IMR-90 (cell line): ENCODE data around the gene FRMD4B. TPM values are rescaled to one million over a fixed set of nuclear protein-coding genes. Genes with fewer than 3 reads are reported as not detected.
"Not testable (repeated sequence)": the region's sequence is repeated elsewhere in the genome, so short reads cannot be mapped to it uniquely, and the experiment has no call there.

Source experiments
- ATAC-seq: fragments of 200-7000 bp; cut with Tn5 transposase; 2 replicates; pipeline ENCODE4 v1.9.1; 2020; ENCODE audit warnings: low read depth, mild to moderate bottlenecking, moderate library complexity
- BruUV-seq: library from RNA; stranded (reverse); fragments of 400-500 nt; replicated peaks from 2 replicates; lab custom pipeline; 2021; lab: Mats Ljungman, UMichigan
- CTCF ChIA-PET: fragments of 300-600 bp; formaldehyde crosslinking; extraction: SDS; loops from one replicate; lab custom pipeline; 2021; ENCODE audit warnings: antibody characterized with exemption; lab: Yijun Ruan, JAX
- POLR2A ChIA-PET: fragments of 300-600 bp; sonication (Branson Sonifier 250); formaldehyde crosslinking; loops from one replicate; lab custom pipeline; 2022; ENCODE audit warnings: antibody characterized with exemption; ENCODE audit not compliant: unreplicated experiment; lab: Charles Lee
- DNase-seq: peaks from one replicate; pipeline ENCODE4 v3.0.0; 2013
- H2AFZ ChIP-seq: replicated peaks from 2 replicates; pipeline ENCODE3; 2013; ENCODE audit warnings: low read length, mild to moderate bottlenecking; ENCODE audit not compliant: poor library complexity
- H2AK5ac ChIP-seq: 2 replicates; pipeline ENCODE4 v1.6.1; 2013; ENCODE audit warnings: low read depth, low read length, inconsistent platforms
- H2AK9ac ChIP-seq: replicated peaks from 2 replicates; pipeline ENCODE3; 2013; ENCODE audit warnings: mild to moderate bottlenecking, low read depth, low read length, moderate library complexity; ENCODE audit not compliant: poor library complexity
- H2BK120ac ChIP-seq: 2 replicates; pipeline ENCODE4 v1.6.1; 2013; ENCODE audit warnings: low read depth, low read length, inconsistent platforms
- H2BK15ac ChIP-seq: 3 replicates; pipeline ENCODE4 v1.6.1; 2013; ENCODE audit warnings: low read depth, low read length, inconsistent platforms
- H2BK20ac ChIP-seq: 2 replicates; pipeline ENCODE4 v1.6.1; 2013; ENCODE audit warnings: low read depth, mild to moderate bottlenecking, inconsistent platforms, low read length, moderate library complexity
- H2BK5ac ChIP-seq: 2 replicates; pipeline ENCODE4 v1.6.1; 2013; ENCODE audit warnings: mild to moderate bottlenecking, low read depth, low read length, inconsistent platforms; ENCODE audit not compliant: poor library complexity, severe bottlenecking
- H3K14ac ChIP-seq: replicated peaks from 2 replicates; pipeline ENCODE4 v1.6.1; 2013; ENCODE audit warnings: low read depth, low read length, inconsistent platforms
- H3K18ac ChIP-seq: 2 replicates; pipeline ENCODE4 v1.6.1; 2013; ENCODE audit warnings: low read depth, low read length, control low read depth
- H3K23ac ChIP-seq: 2 replicates; pipeline ENCODE4 v1.6.1; 2013; ENCODE audit warnings: low read depth, low read length, inconsistent platforms
- H3K27ac ChIP-seq: 2 replicates; pipeline ENCODE4 v1.5.1; 2013; ENCODE audit warnings: mild to moderate bottlenecking, control low read depth, low read length; ENCODE audit not compliant: insufficient read depth
- H3K27me3 ChIP-seq: 2 replicates; pipeline ENCODE4 v1.6.1; 2013; ENCODE audit warnings: low read length; ENCODE audit not compliant: control insufficient read depth, insufficient read depth
- H3K36me3 ChIP-seq: 2 replicates; pipeline ENCODE4 v1.6.1; 2013; ENCODE audit warnings: low read length, mixed read lengths; ENCODE audit not compliant: control insufficient read depth, insufficient read depth
- H3K4ac ChIP-seq: 2 replicates; pipeline ENCODE4 v1.6.1; 2013; ENCODE audit warnings: low read depth, low read length, inconsistent platforms
- H3K4me1 ChIP-seq: 2 replicates; pipeline ENCODE4 v1.6.1; 2013; ENCODE audit warnings: low read length, mixed read lengths; ENCODE audit not compliant: control insufficient read depth, insufficient read depth
- H3K4me2 ChIP-seq: 2 replicates; pipeline ENCODE4 v1.6.1; 2013; ENCODE audit warnings: low read depth, mild to moderate bottlenecking, control low read depth, low read length, moderate library complexity
- H3K4me3 ChIP-seq: 2 replicates; pipeline ENCODE4 v1.5.1; 2013; ENCODE audit warnings: low read depth, mild to moderate bottlenecking, control low read depth, low read length, moderate library complexity; ENCODE audit not compliant: insufficient read depth
- H3K56ac ChIP-seq: 2 replicates; pipeline ENCODE4 v1.6.1; 2013; ENCODE audit warnings: low read length, inconsistent platforms; ENCODE audit not compliant: insufficient read depth; ENCODE audit errors: extremely low read depth
- H3K79me1 ChIP-seq, 2 experiments: 2 replicates each; pipeline ENCODE4 v1.6.1; 2013; ENCODE audit warnings: low read length in 2 of 2, inconsistent platforms in 1 of 2, low read depth in 1 of 2
- H3K9ac ChIP-seq: 2 replicates; pipeline ENCODE4 v1.6.1; 2013; ENCODE audit warnings: low read depth, low read length, control low read depth
- H3K9me1 ChIP-seq: 2 replicates; pipeline ENCODE4 v1.6.1; 2013; ENCODE audit warnings: low read length, inconsistent platforms; ENCODE audit not compliant: insufficient read depth
- H3K9me3 ChIP-seq: 2 replicates; pipeline ENCODE4 v1.6.1; 2013; ENCODE audit warnings: low read length; ENCODE audit not compliant: control insufficient read depth, insufficient read depth
- H4K20me1 ChIP-seq: 2 replicates; pipeline ENCODE4 v1.6.1; 2013; ENCODE audit warnings: low read length, inconsistent platforms; ENCODE audit not compliant: insufficient read depth
- H4K5ac ChIP-seq: 2 replicates; pipeline ENCODE4 v1.6.1; 2013; ENCODE audit warnings: mild to moderate bottlenecking, low read depth, low read length, control low read depth
- H4K8ac ChIP-seq, 2 experiments: 2 replicates each; pipeline ENCODE4 v1.6.1; 2013; ENCODE audit warnings: low read depth in 2 of 2, low read length in 2 of 2, control low read depth in 1 of 2, inconsistent platforms in 1 of 2
- H4K91ac ChIP-seq: 2 replicates; pipeline ENCODE4 v1.6.1; 2013; ENCODE audit warnings: low read depth, low read length, inconsistent platforms; ENCODE audit not compliant: insufficient read depth
- CEBPB ChIP-seq: IDR thresholded peaks from 2 replicates; pipeline ENCODE4 v1.6.1; 2012; ENCODE audit warnings: low read depth, low read length, improper control_type of control experiment
- WGBS, 2 experiments: methylation state at CpG; one replicate each; pipeline versions ENCODE4 v1.1.5 to v1.1.7; 2013; ENCODE audit warnings: missing lambda C conversion rate in 2 of 2; ENCODE audit not compliant: insufficient read length in 1 of 2; ENCODE audit errors: extremely low coverage in 2 of 2; 5-methylcytosine and 5-hydroxymethylcytosine counted together
- dilution Hi-C: fragments of 300-500 bp; cut with HindIII; formaldehyde crosslinking; loops from one replicate; pipeline ENCODE4 v1.14.3; 2018; ENCODE audit warnings: low sequenced_read_pairs; ENCODE audit not compliant: unreplicated experiment
- in situ Hi-C: fragments of 300-500 bp; cut with MboI; formaldehyde crosslinking; loops from 3 replicates; pipeline ENCODE4 v1.14.3; 2019; ENCODE audit warnings: low sequenced_read_pairs, inconsistent platforms, mixed read lengths
- intact Hi-C: fragments of 100-400 bp; cut with micrococcal nuclease; formaldehyde crosslinking; loops from 2 replicates; pipeline ENCODE4 v1.10.0; 2022
- polyA plus RNA-seq, 3 experiments: library from polyadenylated mRNA; depleted of rRNA; stranded (reverse); fragments of >200 nt; gene quantifications; 2 replicates each; pipeline ENCODE4 v1.2.3, GENCODE V29; 2012; ENCODE audit warnings: low replicate concordance in 1 of 3
- total RNA-seq: library from RNA; depleted of rRNA; stranded (reverse); fragments of >200 nt; gene quantifications from 2 replicates; pipeline ENCODE4 v1.2.3, GENCODE V29; 2012

The FRMD4B gene
- total and polyA plus RNA-seq, 2 of the 4 experiments (the other 2 are of a cell fraction) = 0.14 to 0.36 TPM

- H2AK5ac ChIP-seq, H2BK20ac ChIP-seq, H3K4ac ChIP-seq, H3K36me3 ChIP-seq, H4K8ac ChIP-seq, H3K9me1 ChIP-seq, H3K9me3 ChIP-seq, H4K91ac ChIP-seq, H2BK5ac ChIP-seq, H3K23ac ChIP-seq, H3K4me1 ChIP-seq, H2AFZ ChIP-seq, POLR2A ChIA-PET, dilution Hi-C loops, DNase-seq, BruUV-seq, H3K79me1 ChIP-seq, H2AK9ac ChIP-seq, H3K27me3 ChIP-seq, H3K27ac ChIP-seq, H2BK120ac ChIP-seq, in situ Hi-C loops, H4K20me1 ChIP-seq, CTCF ChIA-PET, H3K9ac ChIP-seq, H4K5ac ChIP-seq, ATAC-seq, H3K4me3 ChIP-seq, H3K4me2 ChIP-seq, H2BK15ac ChIP-seq, intact Hi-C loops, H3K56ac ChIP-seq, H3K18ac ChIP-seq, H3K14ac ChIP-seq: not testable (repeated sequence)
- 0% methylated on average over 1 of the region's 7 CpGs; no CpG with 5 or more reads in 1 of the 2 experiments for WGBS, 2 experiments
- TF ChIP-seq CEBPB = peak; percentile 47; the same call in 1 of the 2 replicates
Measured at GRCh38 chr3:69260843-69261405, 125.0 kb downstream of the FRMD4B start.
